ENCODE results near the gene PPM1L. TPM values are rescaled to one million over a fixed set of nuclear protein-coding genes. Genes with fewer than 3 reads are reported as not detected.

The PPM1L gene
- total RNA-seq, 2 donors from 2014 or later: 23.8 to 47.4 TPM

- no peaks in the 10 kb centered on the region for H3K27me3 ChIP-seq
- no peaks in the 10 kb centered on the region for H3K36me3 ChIP-seq
- no peak for TF ChIP-seq CTCF (IDR thresholded peaks at IDR 0.05)
- no peak overlapping the region for H3K27ac ChIP-seq
- peaks cover 0 to 11% of the 10 kb centered on the region in 2 donors for H3K9me3 ChIP-seq
- H3K4me1 ChIP-seq: no peaks in the 10 kb centered on the region
- no peak overlapping the region for H3K4me3 ChIP-seq
- DNase-seq (ENCODE audit: low spot score): no peak
These were observed 148.7 kb downstream of the PPM1L start for GRCh38 chr3:160904691-160905090.

DNA sequence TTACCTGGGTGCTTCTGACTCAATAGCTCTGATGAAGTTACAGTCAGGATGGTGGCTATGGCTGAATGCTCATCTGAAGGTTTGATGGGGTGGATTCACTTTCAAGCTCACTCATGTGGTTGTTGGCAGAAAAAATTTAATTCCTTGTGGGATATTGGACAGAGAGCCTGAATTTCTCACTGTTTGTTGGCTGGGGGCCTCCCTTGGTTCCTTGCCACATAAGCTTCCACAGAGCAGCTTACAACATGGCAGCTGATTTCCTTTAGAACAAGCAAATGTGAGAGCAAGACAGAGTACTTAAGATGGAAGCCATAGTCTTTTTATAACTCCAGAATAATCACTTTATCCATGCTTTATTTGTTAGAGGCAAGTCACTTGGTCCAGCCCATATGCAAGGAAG, 150.6 kb downstream of the PPM1L start:
- H3K4me3 ChIP-seq: no peak overlapping the region
- no peaks in the 10 kb centered on the region for H3K36me3 ChIP-seq
- H3K27ac ChIP-seq: no peak overlapping the region
- DNase-seq (ENCODE audit: low spot score): no peak
- H3K9me3 ChIP-seq: peaks cover 0 to 11% of the 10 kb centered on the region in 2 donors
- no peaks in the 10 kb centered on the region for H3K27me3 ChIP-seq
- H3K4me1 ChIP-seq: no peaks in the 10 kb centered on the region
- TF ChIP-seq CTCF (IDR thresholded peaks at IDR 0.05): no peak

- H3K27me3 ChIP-seq: no peaks in the 10 kb centered on the region
- no peaks in the 10 kb centered on the region for H3K36me3 ChIP-seq
- H3K4me3 ChIP-seq: no peak overlapping the region
- no peaks in the 10 kb centered on the region for H3K4me1 ChIP-seq
- no peak for TF ChIP-seq CTCF (IDR thresholded peaks at IDR 0.05)
- no peak for DNase-seq (ENCODE audit: low spot score)
- H3K9me3 ChIP-seq: peaks cover 0 to 11% of the 10 kb centered on the region in 2 donors
- no peak overlapping the region for H3K27ac ChIP-seq
These were observed 153.9 kb downstream of the PPM1L start for GRCh38 chr3:160909917-160910316.

DNA sequence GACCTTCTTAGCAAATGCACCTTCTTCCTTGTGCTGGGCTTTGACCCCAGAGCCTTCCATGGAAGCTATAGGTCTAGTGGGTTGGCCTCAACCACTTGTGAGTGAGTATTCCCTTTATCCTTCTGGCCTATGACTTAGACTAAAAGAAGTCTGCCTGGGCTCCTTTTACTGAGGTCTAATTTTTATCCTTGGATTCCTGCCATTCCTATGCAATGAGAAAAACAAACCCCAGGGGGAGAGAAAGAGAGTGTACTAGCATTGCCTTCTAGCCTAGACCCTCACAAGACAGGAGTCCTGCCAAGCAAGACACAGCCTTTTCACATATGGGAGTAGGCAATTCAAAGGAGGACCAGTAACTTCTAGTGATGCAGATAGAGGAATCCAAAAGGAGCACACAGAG, 155.4 kb downstream of the PPM1L start:
- H3K9me3 ChIP-seq: peaks cover 0 to 7% of the 10 kb centered on the region in 2 donors
- no peak overlapping the region for H3K4me3 ChIP-seq
- H3K27me3 ChIP-seq: no peaks in the 10 kb centered on the region
- H3K4me1 ChIP-seq: no peaks in the 10 kb centered on the region
- no peak for TF ChIP-seq CTCF (IDR thresholded peaks at IDR 0.05)
- no peak overlapping the region for H3K27ac ChIP-seq
- DNase-seq (ENCODE audit: low spot score): no peak
- H3K36me3 ChIP-seq: no peaks in the 10 kb centered on the region

GRCh38 chr3:160916472-160916871, 160.4 kb downstream of the PPM1L start:
- no peak for TF ChIP-seq CTCF (IDR thresholded peaks at IDR 0.05)

DNA sequence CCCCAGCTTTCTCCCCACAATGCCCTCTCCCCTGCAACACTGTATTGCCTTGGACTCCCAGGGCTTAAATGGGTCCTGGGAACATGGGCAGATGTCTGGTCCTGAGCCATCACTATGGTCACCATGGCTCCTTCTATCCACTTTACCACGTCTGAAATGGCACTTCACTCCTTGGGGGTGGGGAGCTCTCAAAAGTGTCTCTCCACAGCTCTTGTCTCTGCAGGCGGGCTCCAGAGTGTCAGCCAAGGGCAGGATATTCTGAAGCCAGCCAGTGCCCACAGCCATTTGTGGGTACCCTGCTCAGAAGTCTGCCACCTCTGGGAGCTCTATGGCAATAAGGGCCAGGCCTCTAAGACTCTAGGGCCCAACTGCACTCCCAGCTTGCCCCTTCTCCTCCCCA, 163.9 kb downstream of the PPM1L start:
- no peak for TF ChIP-seq CTCF (IDR thresholded peaks at IDR 0.05)
- H3K36me3 ChIP-seq: no peaks in the 10 kb centered on the region
- H3K9me3 ChIP-seq: no peaks in the 10 kb centered on the region
- peaks cover 0 to 14% of the 10 kb centered on the region in 2 donors for H3K4me1 ChIP-seq
- no peak overlapping the region for H3K4me3 ChIP-seq
- no peak for DNase-seq (ENCODE audit: low spot score)
- no peak overlapping the region for H3K27ac ChIP-seq
- H3K27me3 ChIP-seq: no peaks in the 10 kb centered on the region

More at GRCh38 chr3:160916472-160916871, 160.4 kb downstream of the PPM1L start:
- no peaks in the 10 kb centered on the region for H3K9me3 ChIP-seq
- peaks cover 0 to 6% of the 10 kb centered on the region in 2 donors for H3K4me1 ChIP-seq
- no peaks in the 10 kb centered on the region for H3K27me3 ChIP-seq
- no peak overlapping the region for H3K4me3 ChIP-seq
- no peak for DNase-seq (ENCODE audit: low spot score)
- H3K36me3 ChIP-seq: no peaks in the 10 kb centered on the region
- H3K27ac ChIP-seq: no peak overlapping the region

Measured in right atrium auricular region (tissue), 2 donors.